Esophagus squamous epithelium (tissue), 5 donors: ENCODE data around the gene SPATC1L. TPM values are rescaled to one million over a fixed set of nuclear protein-coding genes. Genes with fewer than 3 reads are reported as not detected.

Experiments used
- DNase-seq: peaks from one replicate; lab custom pipeline; 2025; lab: John Stamatoyannopoulos, UW
- H3K27ac ChIP-seq, 4 donors: fragments of 200-600 bp; sonication (generic); one replicate each; pipeline ENCODE4 v1.5.1; 2016 to 2019; ENCODE audit warnings: mild to moderate bottlenecking in 1 of 4
- H3K27me3 ChIP-seq, 4 donors: fragments of 200-600 bp; sonication (generic); 1 replicate in 3 of 4; 2 replicates in 1 of 4; pipeline versions ENCODE4 v1.5.1 to v1.6.0; 2017 to 2021; ENCODE audit warnings: antibody characterized with exemption in 1 of 4
- H3K36me3 ChIP-seq, 3 donors: fragments of 200-600 bp; sonication (generic); one replicate each; pipeline ENCODE4 v1.5.1; 2016 to 2019
- H3K4me1 ChIP-seq, 3 donors: fragments of 200-600 bp; sonication (generic); one replicate each; pipeline ENCODE4 v1.5.1; 2017 to 2019
- H3K4me3 ChIP-seq, 4 donors: fragments of 200-600 bp; sonication (generic); 1 replicate in 3 of 4; 2 replicates in 1 of 4; pipeline ENCODE4 v1.5.1; 2016 to 2019; ENCODE audit warnings: mild to moderate bottlenecking in 2 of 4, moderate library complexity in 1 of 4
- H3K9me3 ChIP-seq, 3 donors: fragments of 200-600 bp; sonication (generic); one replicate each; pipeline ENCODE4 v1.5.1; 2016 to 2019
- CTCF ChIP-seq, 6 experiments: fragments of 450-650 bp in 4 of 6; fragments of 200-600 bp in 2 of 6; sonication (generic) in 2 of 6; IDR thresholded peaks; one replicate each; pipeline ENCODE4 v1.5.1; 2016 to 2019; ENCODE audit warnings: antibody characterized with exemption in 6 of 6, mild to moderate bottlenecking in 4 of 6, moderate library complexity in 4 of 6
- POLR2A ChIP-seq, 4 donors: fragments of 450-650 bp; IDR thresholded peaks; one replicate each; pipeline ENCODE4 v1.6.1; 2017; ENCODE audit warnings: antibody characterized with exemption in 4 of 4, mild to moderate bottlenecking in 4 of 4, moderate library complexity in 3 of 4
- WGBS, 2 donors: methylation state at CpG; one replicate each; pipeline ENCODE4 v1.1.5; 2018; 5-methylcytosine and 5-hydroxymethylcytosine counted together
- intact Hi-C: fragments of 100-400 bp; cut with DNase I; formaldehyde crosslinking; loops from one replicate; pipeline ENCODE4 v1.15.0; 2022
- total RNA-seq, 4 donors: library from RNA; depleted of rRNA; stranded (reverse); fragments of >200 nt; gene quantifications; one replicate each; pipeline ENCODE4 v1.1.0, GENCODE V29; 2016
- donor health status: DM: yes; HTN: yes; CAD: no.

The SPATC1L gene
- total RNA-seq, 4 donors from 2014 or later: 4.0 to 7.2 (median 6.3) TPM

- no peaks in the 10 kb centered on the region for H3K9me3 ChIP-seq
- no peak for DNase-seq
- H3K27me3 ChIP-seq: no peaks in the 10 kb centered on the region
- WGBS, 2 donors: 87 to 94% methylated on average over 3 to 10 of the region's 20 CpGs
- intact Hi-C loops: no loop called here
- TF ChIP-seq CTCF (IDR thresholded peaks at IDR 0.05): no peak
- no peak for TF ChIP-seq POLR2A (IDR thresholded peaks at IDR 0.05)
- peak overlapping the region in 1 of 4 donors; percentile 56 for H3K27ac ChIP-seq
- peaks cover 0 to 41% (median 15%) of the 10 kb centered on the region in 3 donors for H3K4me1 ChIP-seq
- peaks cover 27 to 80% (median 31%) of the 10 kb centered on the region in 3 donors for H3K36me3 ChIP-seq
- H3K4me3 ChIP-seq: no peak overlapping the region
Measured at GRCh38 chr21:46191686-46192575, 7.7 kb upstream of the SPATC1L start.

- Histone ChIP-seq H3K36me3 (peaks cover 24 to 73% (median 27%) of the 10 kb centered on the region in 3 donors), H3K27ac (peak overlapping the region in 3 of 4 donors; percentile 35 to 81 (median 56)), H3K9me3 (no peaks in the 10 kb centered on the region), H3K4me1 (peaks cover 0 to 41% (median 15%) of the 10 kb centered on the region in 3 donors), H3K4me3 (no peak overlapping the region), H3K27me3 (no peaks in the 10 kb centered on the region)
- 62 to 64% methylated on average over 3 of the region's 4 CpGs for WGBS, 2 donors
- TF ChIP-seq POLR2A (IDR thresholded peaks at IDR 0.05) (no peak), CTCF (IDR thresholded peaks at IDR 0.05) (no peak)
- intact Hi-C loops: no loop called here
- no peak for DNase-seq
Measured at GRCh38 chr21:46191257-46191685, 7.0 kb upstream of the SPATC1L start.

GRCh38 chr21:46190491-46191131 lies 6.4 kb upstream of the SPATC1L start:
- no peaks in the 10 kb centered on the region for H3K9me3 ChIP-seq
- H3K36me3 ChIP-seq: peaks cover 17 to 66% (median 23%) of the 10 kb centered on the region in 3 donors
- H3K4me1 ChIP-seq: peaks cover 0 to 41% (median 15%) of the 10 kb centered on the region in 3 donors
- no peaks in the 10 kb centered on the region for H3K27me3 ChIP-seq
- intact Hi-C loops: no loop called here
- peak overlapping the region in 3 of 4 donors; percentile 35 to 81 (median 56) for H3K27ac ChIP-seq
- no peak overlapping the region for H3K4me3 ChIP-seq
- whole genome bisulfite sequencing, 2 donors: 91% methylated on average over 8 of the region's 15 CpGs; no CpG with 5 or more reads in 1 of the 2 donors
- TF ChIP-seq CTCF (IDR thresholded peaks at IDR 0.05) (no peak), POLR2A (IDR thresholded peaks at IDR 0.05) (no peak)
- DNase-seq: no peak

- WGBS, 2 donors: 80 to 100% methylated on average over 4 to 5 of the region's 14 CpGs
- TF ChIP-seq CTCF (IDR thresholded peaks at IDR 0.05): no peak
- TF ChIP-seq POLR2A (IDR thresholded peaks at IDR 0.05): no peak
- Histone ChIP-seq H3K9me3 (no peaks in the 10 kb centered on the region), H3K36me3 (peaks cover 12 to 60% (median 17%) of the 10 kb centered on the region in 3 donors), H3K27ac (peak overlapping the region; percentile 46 to 83 (median 76)), H3K4me1 (peaks cover 0 to 41% (median 15%) of the 10 kb centered on the region in 3 donors), H3K27me3 (no peaks in the 10 kb centered on the region), H3K4me3 (no peak overlapping the region)
- intact Hi-C loops: no loop called here
- no peak for DNase-seq
Measured at GRCh38 chr21:46189959-46190490, 5.8 kb upstream of the SPATC1L start.
